K562 (cell line): Measurements from ENCODE around the gene EVI5. TPM values are rescaled to one million over a fixed set of nuclear protein-coding genes. Genes with fewer than 3 reads are reported as not detected.

ENCODE experiments used
- ARID2 ChIP-seq: fragments of 450-650 bp; IDR thresholded peaks from 2 replicates; pipeline ENCODE4 v1.6.1; 2017; ENCODE audit warnings: antibody characterized with exemption, mild to moderate bottlenecking
- CXXC5 ChIP-seq: fragments of 250-450 bp; sonication (Bioruptor Pico); IDR thresholded peaks from 2 replicates; pipeline ENCODE4 v1.8.0; 2022; ENCODE audit warnings: inconsistent platforms, mild to moderate bottlenecking, moderate library complexity
- ETS1 ChIP-seq: conservative IDR thresholded peaks from 2 replicates; pipeline ENCODE4 v1.6.1; 2011; ENCODE audit warnings: low read depth, mild to moderate bottlenecking, low read length; ENCODE audit not compliant: control insufficient read depth
- HBP1 ChIP-seq: fragments of 450-650 bp; formaldehyde crosslinking; IDR thresholded peaks from 2 replicates; pipeline ENCODE4 v1.4.0; 2022; ENCODE audit warnings: missing genetic modification characterization
- HNRNPLL ChIP-seq: fragments of 200-400 bp; formaldehyde crosslinking; IDR thresholded peaks from 2 replicates; pipeline ENCODE4 v1.6.1; 2017; ENCODE audit warnings: low read length, low read depth, mild to moderate bottlenecking; ENCODE audit not compliant: poor library complexity, severe bottlenecking
- MCM2 ChIP-seq: fragments of 450-650 bp; IDR thresholded peaks from 2 replicates; pipeline ENCODE4 v1.6.1; 2017; ENCODE audit warnings: low read depth, mild to moderate bottlenecking
- PHF20 ChIP-seq: fragments of 450-650 bp; IDR thresholded peaks from 2 replicates; pipeline ENCODE4 v1.6.1; 2018; ENCODE audit not compliant: partially characterized antibody
- SRSF7 ChIP-seq: fragments of 200-400 bp; formaldehyde crosslinking; optimal IDR thresholded peaks from 2 replicates; pipeline ENCODE3; 2017; ENCODE audit warnings: mild to moderate bottlenecking, low read depth, low read length
- ZBTB40 ChIP-seq, 2 experiments: fragments of 450-650 bp in 1 of 2; sonication (generic) in 1 of 2; formaldehyde crosslinking in 1 of 2; IDR thresholded peaks; 2 replicates each; pipeline versions ENCODE4 v1.7.1 to v1.9.0; 2016 to 2022; ENCODE audit warnings: inconsistent platforms in 1 of 2, mild to moderate bottlenecking in 1 of 2, missing genetic modification reagents in 1 of 2
- ZHX1 ChIP-seq: fragments of 150-350 bp; conservative IDR thresholded peaks from 2 replicates; pipeline ENCODE4 v1.6.1; 2014; ENCODE audit warnings: low read length
- ZNF431 ChIP-seq: sonication (generic); formaldehyde crosslinking; IDR thresholded peaks from 2 replicates; pipeline ENCODE4 v1.8.0; 2022; ENCODE audit warnings: mild to moderate bottlenecking, missing genetic modification reagents
- polyA plus RNA-seq, 8 experiments: library from polyadenylated mRNA; depleted of rRNA in 4 of 8; stranded (reverse) in 5 of 8; unstranded in 3 of 8; fragments of >200 nt; fragmentation: Nextera tagmentation in 2 of 8; fragmentation: Illumina TruSeq in 1 of 8; extraction: Ambion mirVana in 2 of 8; extraction: Trizol in 1 of 8; gene quantifications; 2 replicates each; pipeline versions ENCODE4 v1.2.1 to v1.2.3, GENCODE V29; 2011 to 2014; ENCODE audit warnings: inconsistent platforms in 1 of 8, missing spikeins in 1 of 8
- total RNA-seq, 7 experiments: library from RNA; depleted of rRNA in 6 of 7; stranded (reverse); fragments of >200 nt in 6 of 7; fragmentation: Illumina TruSeq in 2 of 7; extraction: Trizol in 2 of 7; gene quantifications; 2 replicates each; pipeline versions ENCODE4 v1.2.1 to v1.2.3, GENCODE V29; 2011 to 2021; ENCODE audit warnings: low replicate concordance in 1 of 7

EVI5 gene
- total and polyA plus RNA-seq, 9 of the 15 experiments (the other 6 are each of a cell fraction or from before 2014, with no cell fraction given): 1.7 to 50.1 (median 13.7) TPM

DNA sequence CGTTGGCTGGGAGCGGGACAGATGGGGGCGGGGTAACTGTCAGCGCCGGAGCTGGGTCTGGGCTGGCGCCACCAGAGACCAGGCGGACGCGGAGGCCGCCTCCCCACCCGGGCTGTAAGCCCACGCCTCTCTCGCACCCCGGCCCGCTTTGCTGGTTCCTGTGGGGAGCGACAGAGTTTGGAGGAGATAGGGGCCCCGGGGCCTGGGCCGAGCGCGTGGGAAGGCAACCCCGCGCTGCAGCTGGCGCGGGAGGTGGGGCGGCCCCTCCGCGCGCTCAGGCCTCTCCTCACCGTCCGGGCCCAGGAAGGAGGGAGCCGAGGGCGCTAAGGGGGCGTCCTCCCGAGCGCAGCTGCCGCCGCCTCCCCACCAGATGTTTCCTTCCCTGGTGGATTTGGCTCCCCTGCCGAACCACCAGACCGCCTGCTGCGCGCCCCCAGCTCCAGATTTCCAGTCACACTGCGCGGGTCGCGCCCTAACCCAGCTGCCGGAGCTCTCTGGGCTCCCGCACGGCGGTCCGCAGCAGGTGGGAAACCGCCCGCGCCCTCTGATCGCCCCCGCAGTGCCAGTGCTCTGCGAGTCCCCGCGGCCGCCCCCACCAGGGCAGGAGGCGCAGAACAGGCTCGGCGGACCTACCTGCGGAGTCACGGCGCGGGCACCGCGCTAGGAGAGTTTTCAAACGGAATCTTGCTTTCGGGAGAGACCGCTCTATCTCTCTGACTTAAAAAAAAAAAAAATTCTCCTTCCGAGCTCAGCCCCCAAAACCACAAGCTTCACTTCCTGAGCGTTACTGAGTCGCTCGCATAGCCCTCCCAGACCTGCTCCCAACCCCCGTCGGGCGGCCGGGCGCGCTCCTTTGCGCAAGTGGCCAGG, 299.3 kb downstream of the EVI5 start (continued):
- TF ChIP-seq ETS1 (0 out of 2 replicates have a peak, but pooled peaks have one; percentile 16), ZHX1 (no peak), HNRNPLL (no peak), ZBTB40 (IDR thresholded peaks at IDR 0.05) (no peak), ZBTB40 (CRISPR knock-in tag; IDR thresholded peaks at IDR 0.05) (no peak), HBP1 (no peak), SRSF7 (no peak), CXXC5 (CRISPR knock-in tag) (peak; percentile 50; the same call in 1 of the 2 replicates), ARID2 (no peak), MCM2 (no peak), ZNF431 (CRISPR knock-in tag) (0 out of 2 replicates have a peak, but pooled peaks have one; percentile 21), PHF20 (peak; percentile 20)
